Thyroid gland (tissue), 4 donors: Measurements from ENCODE around the gene KRT76. TPM values are rescaled to one million over a fixed set of nuclear protein-coding genes. Genes with fewer than 3 reads are reported as not detected.
"Not testable (repeated sequence)": the region's sequence is repeated elsewhere in the genome, so short reads cannot be mapped to it uniquely, and the experiment has no call there.

Source experiments
- DNase-seq, 2 donors: peaks; one replicate each; pipeline ENCODE4 v3.0.0-alpha.2; 2019
- H3K27ac ChIP-seq, 3 donors: fragments of 200-600 bp; sonication (generic); 1 replicate in 2 of 3; 2 replicates in 1 of 3; pipeline ENCODE4 v1.5.1; 2016 to 2019; ENCODE audit warnings: mild to moderate bottlenecking in 1 of 3, moderate library complexity in 1 of 3
- H3K27me3 ChIP-seq: fragments of 200-600 bp; sonication (generic); one replicate; pipeline ENCODE4 v1.5.1; 2019
- H3K36me3 ChIP-seq, 2 donors: fragments of 200-600 bp; sonication (generic); one replicate each; pipeline ENCODE4 v1.5.1; 2016 to 2019
- H3K4me1 ChIP-seq, 2 donors: fragments of 200-600 bp; sonication (generic); one replicate each; pipeline ENCODE4 v1.5.1; 2017 to 2019
- H3K4me3 ChIP-seq, 3 donors: fragments of 200-600 bp; sonication (generic); replicated peaks in 1 of 3; 1 replicate in 2 of 3; 2 replicates in 1 of 3; pipeline ENCODE4 v1.5.1; 2016; ENCODE audit warnings: mild to moderate bottlenecking in 1 of 3
- H3K9me3 ChIP-seq: fragments of 200-600 bp; sonication (generic); one replicate; pipeline ENCODE4 v1.5.1; 2017
- CTCF ChIP-seq, 6 experiments: fragments of 200-600 bp in 3 of 6; fragments of 450-650 bp in 3 of 6; sonication (generic) in 3 of 6; IDR thresholded peaks; one replicate each; pipeline ENCODE4 v1.5.1; 2016 to 2019; ENCODE audit warnings: antibody characterized with exemption in 6 of 6, mild to moderate bottlenecking in 2 of 6, inconsistent platforms in 1 of 6, moderate library complexity in 1 of 6
- POLR2A ChIP-seq, 2 donors: fragments of 450-650 bp; IDR thresholded peaks; one replicate each; pipeline ENCODE4 v1.6.1; 2017; ENCODE audit warnings: antibody characterized with exemption in 2 of 2, mild to moderate bottlenecking in 2 of 2, moderate library complexity in 1 of 2
- WGBS, 2 donors: methylation state at CpG; one replicate each; pipeline ENCODE4 v1.1.5; 2017; 5-methylcytosine and 5-hydroxymethylcytosine counted together
- intact Hi-C: fragments of 100-400 bp; cut with DNase I; formaldehyde crosslinking; loops from one replicate; pipeline ENCODE4 v1.15.1; 2023
- total RNA-seq, 4 donors: library from RNA; depleted of rRNA; stranded (reverse); fragments of >200 nt; gene quantifications; one replicate each; pipeline ENCODE4 v1.2.3, GENCODE V29; 2016

KRT76 gene
- total RNA-seq, 4 donors from 2014 or later = not detected

- no peak for DNase-seq
- Histone ChIP-seq H3K4me1 (no peaks in the 10 kb centered on the region), H3K27me3 (no peaks in the 10 kb centered on the region), H3K4me3 (no peak overlapping the region), H3K9me3 (no peaks in the 10 kb centered on the region), H3K27ac (no peak overlapping the region), H3K36me3 (no peaks in the 10 kb centered on the region)
- no peak for TF ChIP-seq CTCF (IDR thresholded peaks at IDR 0.05)
- TF ChIP-seq POLR2A (IDR thresholded peaks at IDR 0.05) = no peak
- intact Hi-C loops = no loop called here
Measured at GRCh38 chr12:52754135-52754534, 23.0 kb downstream of the KRT76 start.

- DNase-seq = no peak
- no peaks in the 10 kb centered on the region for H3K4me1 ChIP-seq
- 84 to 94% methylated on average over 2 of the region's 3 CpGs for WGBS, 2 donors
- no peaks in the 10 kb centered on the region for H3K36me3 ChIP-seq
- no peak overlapping the region for H3K4me3 ChIP-seq
- H3K27ac ChIP-seq = no peak overlapping the region
- no peak for TF ChIP-seq CTCF (IDR thresholded peaks at IDR 0.05)
- TF ChIP-seq POLR2A (IDR thresholded peaks at IDR 0.05) = no peak
- intact Hi-C loops = no loop called here
- no peaks in the 10 kb centered on the region for H3K9me3 ChIP-seq
- no peaks in the 10 kb centered on the region for H3K27me3 ChIP-seq
Measured at GRCh38 chr12:52753283-52753682, 23.9 kb downstream of the KRT76 start.

- WGBS, 2 donors = 76 to 79% methylated on average over 2 of the region's 2 CpGs
- no peaks in the 10 kb centered on the region for H3K36me3 ChIP-seq
- no peak for DNase-seq
- no peak for TF ChIP-seq POLR2A (IDR thresholded peaks at IDR 0.05)
- no peak for TF ChIP-seq CTCF (IDR thresholded peaks at IDR 0.05)
- H3K9me3 ChIP-seq = no peaks in the 10 kb centered on the region
- intact Hi-C loops = no loop called here
- no peak overlapping the region for H3K4me3 ChIP-seq
- no peaks in the 10 kb centered on the region for H3K4me1 ChIP-seq
- no peaks in the 10 kb centered on the region for H3K27me3 ChIP-seq
- no peak overlapping the region for H3K27ac ChIP-seq
Measured at GRCh38 chr12:52752516-52752915, 24.6 kb downstream of the KRT76 start.

- no peaks in the 10 kb centered on the region for H3K4me1 ChIP-seq
- no peaks in the 10 kb centered on the region for H3K9me3 ChIP-seq
- intact Hi-C loops = no loop called here
- H3K36me3 ChIP-seq = no peaks in the 10 kb centered on the region
- DNase-seq = no peak
- H3K27ac ChIP-seq = no peak overlapping the region
- H3K4me3 ChIP-seq = no peak overlapping the region
- no peak for TF ChIP-seq CTCF (IDR thresholded peaks at IDR 0.05)
- no peak for TF ChIP-seq POLR2A (IDR thresholded peaks at IDR 0.05)
- no peaks in the 10 kb centered on the region for H3K27me3 ChIP-seq
Measured at GRCh38 chr12:52751795-52752194, 25.4 kb downstream of the KRT76 start.

- H3K4me3 ChIP-seq, H3K27ac ChIP-seq, H3K36me3 ChIP-seq, H3K9me3 ChIP-seq, DNase-seq, H3K4me1 ChIP-seq, H3K27me3 ChIP-seq, intact Hi-C loops: not testable (repeated sequence)
- 72 to 74% methylated on average over 3 of the region's 3 CpGs for WGBS, 2 donors
Measured at GRCh38 chr12:52750532-52750931, 26.6 kb downstream of the KRT76 start.

GRCh38 chr12:52749827-52750226 lies 27.3 kb downstream of the KRT76 start:
- no peak for TF ChIP-seq CTCF (IDR thresholded peaks at IDR 0.05)
- no peak for TF ChIP-seq POLR2A (IDR thresholded peaks at IDR 0.05)
- WGBS, 2 donors = 86% methylated on average over 3 of the region's 3 CpGs
- no peak overlapping the region for H3K4me3 ChIP-seq
- H3K27me3 ChIP-seq = no peaks in the 10 kb centered on the region
- no peaks in the 10 kb centered on the region for H3K36me3 ChIP-seq
- no peak for DNase-seq
- H3K27ac ChIP-seq = no peak overlapping the region
- intact Hi-C loops = no loop called here
- no peaks in the 10 kb centered on the region for H3K4me1 ChIP-seq
- H3K9me3 ChIP-seq = no peaks in the 10 kb centered on the region
